Endodermal cell (in vitro differentiated cells): ENCODE measurements around the gene PLA2G4C. TPM values are rescaled to one million over a fixed set of nuclear protein-coding genes. Genes with fewer than 3 reads are reported as not detected.

ENCODE experiments used
- DNase-seq: peaks from one replicate; pipeline ENCODE4 v3.0.0-alpha.2; 2017
- H3K27ac ChIP-seq: 2 replicates; pipeline ENCODE4 v1.5.1; 2013; ENCODE audit warnings: mild to moderate bottlenecking, low read depth, low read length, moderate library complexity
- H3K27me3 ChIP-seq: 2 replicates; pipeline ENCODE4 v1.6.1; 2013; ENCODE audit warnings: mild to moderate bottlenecking, low read length, moderate library complexity; ENCODE audit not compliant: insufficient read depth, control insufficient read depth, poor library complexity, severe bottlenecking
- H3K36me3 ChIP-seq: 2 replicates; pipeline ENCODE4 v1.7.0; 2013; ENCODE audit warnings: mild to moderate bottlenecking, low read length, moderate library complexity; ENCODE audit not compliant: control insufficient read depth, insufficient read depth
- H3K4me1 ChIP-seq: one replicate; pipeline ENCODE4 v1.7.0; 2013; ENCODE audit warnings: low read length; ENCODE audit not compliant: control insufficient read depth, insufficient read depth
- H3K4me3 ChIP-seq: 2 replicates; pipeline ENCODE4 v1.5.1; 2013; ENCODE audit warnings: mild to moderate bottlenecking, low read length, moderate library complexity
- H3K9ac ChIP-seq: 2 replicates; pipeline ENCODE4 v1.6.1; 2013; ENCODE audit warnings: mild to moderate bottlenecking, low read length, moderate library complexity; ENCODE audit not compliant: poor library complexity, severe bottlenecking; ENCODE audit errors: extremely low read depth
- H3K9me3 ChIP-seq: 2 replicates; pipeline ENCODE4 v1.6.1; 2013; ENCODE audit warnings: mild to moderate bottlenecking, low read length, moderate library complexity; ENCODE audit not compliant: control insufficient read depth
- H3K27ac Mint-ChIP-seq: 2 replicates; pipeline ENCODE4 v1.8.0; 2020; ENCODE audit warnings: mixed read lengths
- H3K27me3 Mint-ChIP-seq: 2 replicates; pipeline ENCODE4 v1.8.0; 2021; ENCODE audit warnings: mild to moderate bottlenecking, mixed read lengths; ENCODE audit not compliant: insufficient read depth
- H3K36me3 Mint-ChIP-seq: 2 replicates; pipeline ENCODE4 v1.8.0; 2020; ENCODE audit warnings: low read depth, mixed read lengths
- H3K4me1 Mint-ChIP-seq: 2 replicates; pipeline ENCODE4 v1.8.0; 2020; ENCODE audit warnings: mixed read lengths
- H3K4me3 Mint-ChIP-seq: 2 replicates; pipeline ENCODE4 v1.8.0; 2020; ENCODE audit warnings: mild to moderate bottlenecking, moderate library complexity, mixed read lengths
- H3K9me3 Mint-ChIP-seq: 2 replicates; pipeline ENCODE4 v1.8.0; 2020; ENCODE audit warnings: mild to moderate bottlenecking, mixed read lengths
- WGBS, 2 experiments: methylation state at CpG; one replicate each; pipeline versions ENCODE4 v1.1.5 to v1.1.7; 2013; ENCODE audit warnings: missing lambda C conversion rate in 2 of 2, mixed read lengths in 1 of 2; ENCODE audit not compliant: insufficient coverage in 1 of 2, insufficient read length in 1 of 2; 5-methylcytosine and 5-hydroxymethylcytosine counted together
- total RNA-seq, 2 donors: library from RNA; stranded (reverse); fragmentation: NEBNext Ultra II Directional in 1 of 2; extraction: Animal tissue kit (Norgen Biotek cat#: 25700) in 1 of 2; gene quantifications; 2 replicates in 1 of 2; 3 replicates in 1 of 2; pipeline ENCODE4 v1.2.1, GENCODE V29; 2021
- TF ChIP-seq, protein P1 (sequence below): fragments of 200-600 bp; sonication (generic); conservative IDR thresholded peaks from 2 replicates; pipeline ENCODE4 v1.5.0; 2021; ENCODE audit warnings: antibody characterized with exemption, mild to moderate bottlenecking

The PLA2G4C gene
- total RNA-seq, 2 donors from 2014 or later, result 1.3 to 1.4 TPM

DNA sequence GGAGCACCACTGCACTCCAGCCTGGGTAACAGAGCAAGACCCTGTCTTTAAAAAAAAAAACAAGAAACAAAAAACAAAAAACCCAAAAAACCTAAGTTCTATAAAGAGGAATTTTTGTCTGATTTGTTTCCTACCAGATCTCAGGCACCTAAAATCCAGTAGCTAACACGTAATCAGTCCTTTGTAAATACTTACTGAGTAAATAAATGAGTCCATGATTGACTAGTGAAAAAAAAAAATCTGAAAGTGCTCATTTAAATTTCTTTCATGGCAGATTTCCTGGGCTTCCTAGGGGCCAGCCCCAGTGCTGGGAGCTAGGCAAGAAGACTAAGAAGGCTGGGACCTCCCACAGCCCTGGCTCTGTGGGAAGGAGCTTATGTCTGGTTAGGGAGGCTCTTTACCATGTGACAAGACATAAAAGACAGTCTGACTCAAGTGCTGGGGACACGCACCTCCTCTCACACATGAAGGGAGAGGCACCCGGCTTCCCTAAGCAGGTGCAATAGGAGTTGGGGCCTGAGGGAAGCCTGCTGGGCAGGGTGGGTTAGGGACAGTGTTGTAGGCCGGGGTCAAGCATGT is 37.1 kb upstream of the PLA2G4C start:
- Histone ChIP-seq H3K36me3 (peaks cover 53% of the 10 kb centered on the region), H3K27ac (no peak overlapping the region), H3K9ac (no peak overlapping the region), H3K9me3 (no peaks in the 10 kb centered on the region), H3K4me1 (no peaks in the 10 kb centered on the region), H3K27me3 (no peaks in the 10 kb centered on the region), H3K4me3 (no peak overlapping the region)
- 90 to 96% methylated on average over 2 to 4 of the region's 4 CpGs for WGBS, 2 experiments
- Mint-ChIP-seq H3K36me3 (peaks cover 71% of the 10 kb centered on the region), H3K27ac (no peak overlapping the region), H3K27me3 (no peaks in the 10 kb centered on the region), H3K4me3 (no peak overlapping the region), H3K4me1 (no peaks in the 10 kb centered on the region), H3K9me3 (no peaks in the 10 kb centered on the region)
- TF ChIP-seq, protein P1, sequence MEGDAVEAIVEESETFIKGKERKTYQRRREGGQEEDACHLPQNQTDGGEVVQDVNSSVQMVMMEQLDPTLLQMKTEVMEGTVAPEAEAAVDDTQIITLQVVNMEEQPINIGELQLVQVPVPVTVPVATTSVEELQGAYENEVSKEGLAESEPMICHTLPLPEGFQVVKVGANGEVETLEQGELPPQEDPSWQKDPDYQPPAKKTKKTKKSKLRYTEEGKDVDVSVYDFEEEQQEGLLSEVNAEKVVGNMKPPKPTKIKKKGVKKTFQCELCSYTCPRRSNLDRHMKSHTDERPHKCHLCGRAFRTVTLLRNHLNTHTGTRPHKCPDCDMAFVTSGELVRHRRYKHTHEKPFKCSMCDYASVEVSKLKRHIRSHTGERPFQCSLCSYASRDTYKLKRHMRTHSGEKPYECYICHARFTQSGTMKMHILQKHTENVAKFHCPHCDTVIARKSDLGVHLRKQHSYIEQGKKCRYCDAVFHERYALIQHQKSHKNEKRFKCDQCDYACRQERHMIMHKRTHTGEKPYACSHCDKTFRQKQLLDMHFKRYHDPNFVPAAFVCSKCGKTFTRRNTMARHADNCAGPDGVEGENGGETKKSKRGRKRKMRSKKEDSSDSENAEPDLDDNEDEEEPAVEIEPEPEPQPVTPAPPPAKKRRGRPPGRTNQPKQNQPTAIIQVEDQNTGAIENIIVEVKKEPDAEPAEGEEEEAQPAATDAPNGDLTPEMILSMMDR, result no peak
- peak; percentile 24 for DNase-seq

DNA sequence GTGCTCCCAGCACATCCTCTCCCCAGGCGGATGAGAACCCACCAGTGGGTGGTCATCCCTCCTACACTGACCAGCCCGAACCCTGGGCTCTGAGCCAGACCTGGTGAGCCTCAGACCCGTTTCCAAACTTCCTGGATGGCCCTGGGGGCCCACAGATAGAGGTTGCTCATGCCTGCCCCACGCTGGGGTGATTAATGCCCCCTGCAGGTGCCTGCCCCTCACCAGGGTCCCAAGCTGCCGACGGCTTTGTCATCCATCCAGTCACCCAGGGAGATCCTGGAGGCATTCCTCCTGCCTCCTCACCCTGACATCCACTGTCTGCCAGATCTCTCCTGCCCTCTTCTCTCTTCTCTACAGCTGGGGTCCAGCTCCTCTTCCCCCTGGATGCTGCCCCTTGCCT is 28.4 kb upstream of the PLA2G4C start:
- 89 to 91% methylated on average over 5 to 6 of the region's 6 CpGs for WGBS, 2 experiments
- Mint-ChIP-seq H3K4me1 (no peaks in the 10 kb centered on the region), H3K27ac (no peak overlapping the region), H3K36me3 (peaks cover 46% of the 10 kb centered on the region), H3K9me3 (no peaks in the 10 kb centered on the region), H3K4me3 (no peak overlapping the region), H3K27me3 (no peaks in the 10 kb centered on the region)
- Histone ChIP-seq H3K36me3 (peaks cover 17% of the 10 kb centered on the region), H3K4me1 (no peaks in the 10 kb centered on the region), H3K9me3 (no peaks in the 10 kb centered on the region), H3K27me3 (no peaks in the 10 kb centered on the region), H3K27ac (no peak overlapping the region), H3K4me3 (no peak overlapping the region), H3K9ac (no peak overlapping the region)
- no peak for DNase-seq
- TF ChIP-seq, protein P1, result no peak

DNA sequence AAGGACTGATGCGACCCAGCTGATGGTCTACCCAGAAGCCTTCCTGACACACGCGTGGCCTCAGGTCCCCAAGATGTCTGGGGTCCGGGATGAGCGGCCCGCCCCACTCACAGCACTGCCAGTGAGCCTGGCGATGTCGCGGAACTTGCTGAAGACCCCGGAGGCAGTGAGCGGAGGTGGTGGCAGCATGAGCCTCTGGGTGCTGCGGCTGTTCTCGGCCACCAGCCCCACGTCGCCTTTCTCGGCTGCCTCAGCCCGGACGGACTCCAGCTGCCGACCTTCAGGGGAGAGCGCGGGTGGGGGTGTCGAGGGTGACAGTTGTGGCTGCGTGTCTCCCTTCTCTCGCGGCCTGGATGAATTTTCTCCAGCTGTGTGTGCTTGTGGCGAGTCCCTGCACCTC is 26.8 kb upstream of the PLA2G4C start:
- Histone ChIP-seq H3K27ac (no peak overlapping the region), H3K9ac (no peak overlapping the region), H3K27me3 (no peaks in the 10 kb centered on the region), H3K36me3 (peaks cover 20% of the 10 kb centered on the region), H3K4me1 (no peaks in the 10 kb centered on the region), H3K9me3 (no peaks in the 10 kb centered on the region), H3K4me3 (no peak overlapping the region)
- Mint-ChIP-seq H3K36me3 (peaks cover 37% of the 10 kb centered on the region), H3K4me3 (no peak overlapping the region), H3K27ac (no peak overlapping the region), H3K9me3 (no peaks in the 10 kb centered on the region), H3K4me1 (no peaks in the 10 kb centered on the region), H3K27me3 (no peaks in the 10 kb centered on the region)
- TF ChIP-seq, protein P1, result no peak
- WGBS, 2 experiments, result 89 to 95% methylated on average over 26 of the region's 26 CpGs
- DNase-seq, result no peak
